ENCODE results near the gene SPATA20.

GRCh38 chr17:50547736-50548083 is 736 bp downstream of the SPATA20 start:
- TF ChIP-seq CTCF (IDR thresholded peaks at IDR 0.05) (no peak), EZH2 (IDR thresholded peaks at IDR 0.05) (no peak)

All from neural progenitor cell (in vitro differentiated cells).